ENCODE measurements around the gene GLYR1.

GLYR1 gene

GRCh38 chr16:4765511-4766474 lies 81.3 kb downstream of the GLYR1 start:
- no peak for DNase-seq (ENCODE audit: low read depth, low spot score)

GRCh38 chr16:4763791-4764190 lies 83.3 kb downstream of the GLYR1 start:
- no peak for DNase-seq (ENCODE audit: low read depth, low spot score)

- DNase-seq (ENCODE audit: low read depth, low spot score) = no peak
These were observed 84.9 kb downstream of the GLYR1 start for GRCh38 chr16:4762205-4762604.

GRCh38 chr16:4760221-4760910 lies 86.7 kb downstream of the GLYR1 start:
- no peak for DNase-seq (ENCODE audit: low read depth, low spot score)

GRCh38 chr16:4755687-4756086 lies 91.4 kb downstream of the GLYR1 start:
- no peak for DNase-seq (ENCODE audit: low read depth, low spot score)

- DNase-seq (ENCODE audit: low read depth, low spot score) = no peak
These were observed 92.2 kb downstream of the GLYR1 start for GRCh38 chr16:4754865-4755264.

GRCh38 chr16:4753227-4753626 lies 93.9 kb downstream of the GLYR1 start:
- no peak for DNase-seq (ENCODE audit: low read depth, low spot score)

Data from ELF-1 (cell line).